Measurements from ENCODE around the gene ZNF821.
A peak's percentile ranks its signal among the peaks of the same experiment; 100 is the strongest.

DNA sequence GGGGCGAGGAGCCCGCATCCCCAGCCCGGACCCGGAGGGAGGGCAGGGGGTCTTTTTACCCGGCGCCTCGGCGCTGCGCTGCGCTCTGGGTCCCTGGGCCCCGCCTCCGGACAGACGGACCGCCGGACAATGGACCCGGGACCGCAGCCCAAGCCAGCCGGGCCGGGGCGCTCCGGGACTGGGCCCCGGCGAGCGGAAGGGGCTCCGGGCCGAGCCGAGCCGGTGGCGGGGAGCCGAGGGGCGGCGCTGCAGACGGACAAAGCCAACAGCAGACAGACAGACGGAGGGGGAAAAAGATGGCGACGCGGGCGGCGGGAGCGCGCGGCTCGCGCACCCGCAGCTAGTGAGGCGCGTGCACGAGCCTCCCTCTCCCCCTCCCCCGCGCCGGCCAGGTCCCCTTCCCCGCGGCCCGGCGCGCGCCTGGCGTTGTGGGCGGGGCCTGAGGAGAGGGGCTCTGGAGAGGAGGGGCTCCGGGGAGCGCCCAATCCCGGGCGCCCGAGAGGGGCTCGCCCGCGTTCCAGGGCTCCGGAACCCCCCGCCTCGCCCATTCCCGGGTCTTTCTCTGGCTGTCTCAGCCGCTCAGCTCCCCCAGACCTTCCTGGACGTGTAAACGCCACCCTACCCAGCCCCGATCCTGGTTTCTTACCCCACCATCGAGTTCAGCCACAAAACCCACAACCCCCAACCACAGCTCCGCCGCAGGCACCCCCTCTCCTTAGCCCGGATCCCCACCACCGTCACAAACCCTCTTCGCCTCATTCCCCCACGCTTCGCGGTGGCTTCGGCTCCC, at the start of gene ZNF821:
- TF ChIP-seq, protein P1, sequence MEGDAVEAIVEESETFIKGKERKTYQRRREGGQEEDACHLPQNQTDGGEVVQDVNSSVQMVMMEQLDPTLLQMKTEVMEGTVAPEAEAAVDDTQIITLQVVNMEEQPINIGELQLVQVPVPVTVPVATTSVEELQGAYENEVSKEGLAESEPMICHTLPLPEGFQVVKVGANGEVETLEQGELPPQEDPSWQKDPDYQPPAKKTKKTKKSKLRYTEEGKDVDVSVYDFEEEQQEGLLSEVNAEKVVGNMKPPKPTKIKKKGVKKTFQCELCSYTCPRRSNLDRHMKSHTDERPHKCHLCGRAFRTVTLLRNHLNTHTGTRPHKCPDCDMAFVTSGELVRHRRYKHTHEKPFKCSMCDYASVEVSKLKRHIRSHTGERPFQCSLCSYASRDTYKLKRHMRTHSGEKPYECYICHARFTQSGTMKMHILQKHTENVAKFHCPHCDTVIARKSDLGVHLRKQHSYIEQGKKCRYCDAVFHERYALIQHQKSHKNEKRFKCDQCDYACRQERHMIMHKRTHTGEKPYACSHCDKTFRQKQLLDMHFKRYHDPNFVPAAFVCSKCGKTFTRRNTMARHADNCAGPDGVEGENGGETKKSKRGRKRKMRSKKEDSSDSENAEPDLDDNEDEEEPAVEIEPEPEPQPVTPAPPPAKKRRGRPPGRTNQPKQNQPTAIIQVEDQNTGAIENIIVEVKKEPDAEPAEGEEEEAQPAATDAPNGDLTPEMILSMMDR (IDR thresholded peaks at IDR 0.05 in 8 of 11, conservative IDR thresholded peaks at IDR 0.05 in 3 of 11), result peak in 5 of 11 experiments; percentile 19 to 58 (median 37)
- peak; percentile 31 to 69 (median 63) for TF ChIP-seq POLR2AphosphoS5 (IDR thresholded peaks at IDR 0.05)
